Ramos (cell line): ENCODE measurements around the gene SPACA7.
"Not testable (repeated sequence)": the region's sequence is repeated elsewhere in the genome, so short reads cannot be mapped to it uniquely, and the experiment has no call there.

Experiments used
- in situ Hi-C: fragments of 300-500 bp; cut with MboI; formaldehyde crosslinking; loops from one replicate; pipeline ENCODE4 v1.14.3; 2022; ENCODE audit warnings: low sequenced_read_pairs; ENCODE audit not compliant: unreplicated experiment

Gene SPACA7

GRCh38 chr13:112398347-112398746, 22.2 kb downstream of the SPACA7 start:
- in situ Hi-C loops: loop anchor here (5.0 kb wide), 1 partner anchor 1446 kb away; no protein-coding TSS in a partner anchor

GRCh38 chr13:112409828-112410227, 33.7 kb downstream of the SPACA7 start:
- in situ Hi-C loops: not testable (repeated sequence)

GRCh38 chr13:112416647-112417046, 40.5 kb downstream of the SPACA7 start:
- in situ Hi-C loops: no loop called here

GRCh38 chr13:112417079-112417478, 40.9 kb downstream of the SPACA7 start:
- in situ Hi-C loops: no loop called here

- in situ Hi-C loops: no loop called here
Observed at GRCh38 chr13:112424098-112424497, 47.9 kb downstream of the SPACA7 start.

- in situ Hi-C loops: loop anchor here (25.0 kb wide), 1 partner anchor 966 kb away; no protein-coding TSS in a partner anchor
Observed at GRCh38 chr13:112428704-112429103, 52.5 kb downstream of the SPACA7 start.

GRCh38 chr13:112431734-112432133, 55.6 kb downstream of the SPACA7 start:
- in situ Hi-C loops: loop anchor here (25.0 kb wide), 1 partner anchor 969 kb away; no protein-coding TSS in a partner anchor

- in situ Hi-C loops: loop anchor here (25.0 kb wide), 1 partner anchor 970 kb away; no protein-coding TSS in a partner anchor
Observed at GRCh38 chr13:112432734-112433133, 56.6 kb downstream of the SPACA7 start.

- in situ Hi-C loops: loop anchor here (25.0 kb wide), 1 partner anchor 971 kb away; no protein-coding TSS in a partner anchor
Observed at GRCh38 chr13:112433517-112433916, 57.4 kb downstream of the SPACA7 start.

- in situ Hi-C loops: loop anchor here (25.0 kb wide), 1 partner anchor 972 kb away; no protein-coding TSS in a partner anchor
Observed at GRCh38 chr13:112434032-112434431, 57.9 kb downstream of the SPACA7 start.

- in situ Hi-C loops: loop anchor here (25.0 kb wide), 1 partner anchor 973 kb away; no protein-coding TSS in a partner anchor
Observed at GRCh38 chr13:112434937-112435523, 58.9 kb downstream of the SPACA7 start.

- in situ Hi-C loops: loop anchor here (25.0 kb wide), 1 partner anchor 974 kb away; no protein-coding TSS in a partner anchor
Observed at GRCh38 chr13:112435973-112436372, 59.8 kb downstream of the SPACA7 start.

GRCh38 chr13:112438094-112438493, 61.9 kb downstream of the SPACA7 start:
- in situ Hi-C loops: loop anchor here (25.0 kb wide), 1 partner anchor 976 kb away; no protein-coding TSS in a partner anchor

- in situ Hi-C loops: loop anchor here (25.0 kb wide), 1 partner anchor 976 kb away; no protein-coding TSS in a partner anchor
Observed at GRCh38 chr13:112438515-112438914, 62.4 kb downstream of the SPACA7 start.

GRCh38 chr13:112441226-112441625, 65.1 kb downstream of the SPACA7 start:
- in situ Hi-C loops: loop anchor here (25.0 kb wide), 1 partner anchor 979 kb away; no protein-coding TSS in a partner anchor

GRCh38 chr13:112441779-112442310, 65.7 kb downstream of the SPACA7 start:
- in situ Hi-C loops: loop anchor here (25.0 kb wide), 1 partner anchor 980 kb away; no protein-coding TSS in a partner anchor

GRCh38 chr13:112442483-112443090, 66.4 kb downstream of the SPACA7 start:
- in situ Hi-C loops: loop anchor here (25.0 kb wide), 1 partner anchor 980 kb away; no protein-coding TSS in a partner anchor

GRCh38 chr13:112443191-112443994, 67.2 kb downstream of the SPACA7 start:
- in situ Hi-C loops: loop anchor here (25.0 kb wide), 1 partner anchor 981 kb away; no protein-coding TSS in a partner anchor

- in situ Hi-C loops: loop anchor here (25.0 kb wide), 1 partner anchor 982 kb away; no protein-coding TSS in a partner anchor
Observed at GRCh38 chr13:112443995-112444311, 67.8 kb downstream of the SPACA7 start.
